ENCODE results near the gene AGAP2.

Gene AGAP2

GRCh38 chr12:57781244-57781643 lies 42.7 kb upstream of the AGAP2 start:
- no peak for DNase-seq (ENCODE audit: low read depth)
- no peak overlapping the region for H3K4me3 ChIP-seq (ENCODE audit: low read depth, low read length)
- TF ChIP-seq, protein P1, sequence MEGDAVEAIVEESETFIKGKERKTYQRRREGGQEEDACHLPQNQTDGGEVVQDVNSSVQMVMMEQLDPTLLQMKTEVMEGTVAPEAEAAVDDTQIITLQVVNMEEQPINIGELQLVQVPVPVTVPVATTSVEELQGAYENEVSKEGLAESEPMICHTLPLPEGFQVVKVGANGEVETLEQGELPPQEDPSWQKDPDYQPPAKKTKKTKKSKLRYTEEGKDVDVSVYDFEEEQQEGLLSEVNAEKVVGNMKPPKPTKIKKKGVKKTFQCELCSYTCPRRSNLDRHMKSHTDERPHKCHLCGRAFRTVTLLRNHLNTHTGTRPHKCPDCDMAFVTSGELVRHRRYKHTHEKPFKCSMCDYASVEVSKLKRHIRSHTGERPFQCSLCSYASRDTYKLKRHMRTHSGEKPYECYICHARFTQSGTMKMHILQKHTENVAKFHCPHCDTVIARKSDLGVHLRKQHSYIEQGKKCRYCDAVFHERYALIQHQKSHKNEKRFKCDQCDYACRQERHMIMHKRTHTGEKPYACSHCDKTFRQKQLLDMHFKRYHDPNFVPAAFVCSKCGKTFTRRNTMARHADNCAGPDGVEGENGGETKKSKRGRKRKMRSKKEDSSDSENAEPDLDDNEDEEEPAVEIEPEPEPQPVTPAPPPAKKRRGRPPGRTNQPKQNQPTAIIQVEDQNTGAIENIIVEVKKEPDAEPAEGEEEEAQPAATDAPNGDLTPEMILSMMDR (IDR thresholded peaks at IDR 0.05; ENCODE audit: low read depth, low read length, missing control alignments) = no peak

GRCh38 chr12:57780284-57780897 lies 41.8 kb upstream of the AGAP2 start:
- no peak for DNase-seq (ENCODE audit: low read depth)
- TF ChIP-seq, protein P1 (IDR thresholded peaks at IDR 0.05; ENCODE audit: low read depth, low read length, missing control alignments) = no peak
- H3K4me3 ChIP-seq (ENCODE audit: low read depth, low read length) = no peak overlapping the region

GRCh38 chr12:57779736-57780135 lies 41.2 kb upstream of the AGAP2 start:
- DNase-seq (ENCODE audit: low read depth) = no peak
- no peak overlapping the region for H3K4me3 ChIP-seq (ENCODE audit: low read depth, low read length)
- TF ChIP-seq, protein P1 (IDR thresholded peaks at IDR 0.05; ENCODE audit: low read depth, low read length, missing control alignments) = no peak

DNA sequence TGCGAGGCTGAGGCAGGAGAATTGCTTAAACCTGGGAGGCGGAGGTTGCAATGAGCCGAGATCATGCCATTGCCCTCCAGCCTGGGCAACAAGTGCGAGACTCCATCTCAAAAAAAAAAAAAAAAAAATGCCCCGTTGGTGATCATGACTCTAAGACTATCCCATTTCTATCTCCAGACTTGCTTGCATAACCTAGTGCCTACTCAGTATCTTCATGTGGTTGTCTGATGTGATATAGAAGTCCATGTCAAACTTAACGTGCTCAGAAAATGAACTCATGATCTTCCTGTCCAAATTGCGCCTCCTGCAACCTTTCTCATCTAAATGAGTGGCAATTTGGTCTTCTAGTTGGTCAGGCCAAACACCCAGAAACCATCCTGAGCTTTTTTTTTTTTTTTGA lies 39.4 kb upstream of the AGAP2 start:
- no peak overlapping the region for H3K4me3 ChIP-seq (ENCODE audit: low read depth, low read length)
- TF ChIP-seq, protein P1 (IDR thresholded peaks at IDR 0.05; ENCODE audit: low read depth, low read length, missing control alignments) = no peak
- no peak for DNase-seq (ENCODE audit: low read depth)

DNA sequence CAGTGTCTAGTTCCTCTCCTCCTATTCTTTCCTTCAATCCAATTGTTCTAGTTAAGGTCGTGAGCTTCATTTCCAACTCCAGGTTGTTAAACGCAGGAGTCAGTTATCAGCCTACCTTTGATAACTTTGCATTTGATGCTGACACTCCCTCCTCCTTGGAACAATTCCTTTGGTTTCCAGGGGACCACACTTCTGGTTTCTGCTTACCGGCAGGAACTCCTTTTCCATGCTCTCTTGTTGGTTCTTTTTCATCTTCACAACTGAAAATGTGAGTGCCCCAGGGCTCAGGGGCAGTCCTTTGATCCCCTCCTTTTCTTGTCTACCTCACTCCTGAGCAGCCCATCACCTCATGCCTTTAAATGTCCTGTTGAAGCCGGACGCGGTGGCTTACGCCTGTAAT lies 38.8 kb upstream of the AGAP2 start:
- DNase-seq (ENCODE audit: low read depth) = no peak
- TF ChIP-seq, protein P1 (IDR thresholded peaks at IDR 0.05; ENCODE audit: low read depth, low read length, missing control alignments) = no peak
- no peak overlapping the region for H3K4me3 ChIP-seq (ENCODE audit: low read depth, low read length)

DNA sequence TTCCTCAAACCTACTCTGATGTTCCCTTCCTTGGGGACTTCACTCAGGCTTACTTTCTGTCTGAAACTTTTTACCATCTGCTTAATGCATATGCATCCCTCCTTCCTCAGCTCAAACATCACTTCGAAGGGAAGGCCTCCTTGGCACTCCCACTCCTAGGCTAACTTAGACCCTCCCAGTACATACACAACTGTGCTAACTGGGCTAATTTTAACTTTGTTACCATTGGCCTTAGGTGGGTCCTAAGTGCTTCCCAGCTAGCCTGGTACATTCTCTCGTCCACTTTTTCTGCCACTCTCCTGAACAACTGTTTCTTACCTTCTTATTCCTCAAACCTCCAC lies 37.7 kb upstream of the AGAP2 start:
- DNase-seq (ENCODE audit: low read depth) = no peak
- no peak overlapping the region for H3K4me3 ChIP-seq (ENCODE audit: low read depth, low read length)
- TF ChIP-seq, protein P1 (IDR thresholded peaks at IDR 0.05; ENCODE audit: low read depth, low read length, missing control alignments) = no peak

GRCh38 chr12:57775563-57776246 lies 37.2 kb upstream of the AGAP2 start:
- no peak overlapping the region for H3K4me3 ChIP-seq (ENCODE audit: low read depth, low read length)
- TF ChIP-seq, protein P1 (IDR thresholded peaks at IDR 0.05; ENCODE audit: low read depth, low read length, missing control alignments) = peak; percentile 37
- no peak for DNase-seq (ENCODE audit: low read depth)
